Measurements from ENCODE around the gene ACTBL2. TPM values are rescaled to one million over a fixed set of nuclear protein-coding genes. Genes with fewer than 3 reads are reported as not detected.

The ACTBL2 gene
- total RNA-seq, 1 donor from 2014 or later = not detected

GRCh38 chr5:57493034-57493433, 10.4 kb upstream of the ACTBL2 start:
- Mint-ChIP-seq H3K36me3 (ENCODE audit: low read depth) (no peaks in the 10 kb centered on the region), H3K4me3 (no peak overlapping the region), H3K4me1 (no peaks in the 10 kb centered on the region), H3K27me3 (peaks cover 12% of the 10 kb centered on the region), H3K27ac (no peak overlapping the region), H3K9me3 (no peaks in the 10 kb centered on the region)
- CTCF ChIA-PET = no interaction called here
- intact Hi-C loops (cut with micrococcal nuclease) = no loop called here
- POLR2A ChIA-PET = no interaction called here
- ATAC-seq (ENCODE audit: low read depth) (no peak), DNase-seq (no peak)
- TF ChIP-seq CTCF (IDR thresholded peaks at IDR 0.05) = no peak

GRCh38 chr5:57492632-57493031, 10.0 kb upstream of the ACTBL2 start:
- ATAC-seq (ENCODE audit: low read depth) (no peak), DNase-seq (no peak)
- no peaks in the 10 kb centered on the region for H3K4me1 Mint-ChIP-seq
- no peak overlapping the region for H3K4me3 Mint-ChIP-seq
- H3K36me3 Mint-ChIP-seq (ENCODE audit: low read depth) = no peaks in the 10 kb centered on the region
- ChIA-PET CTCF (no interaction called here), POLR2A (no interaction called here)
- no peak for TF ChIP-seq CTCF (IDR thresholded peaks at IDR 0.05)
- intact Hi-C loops (cut with micrococcal nuclease) = no loop called here
- H3K27ac Mint-ChIP-seq = no peak overlapping the region
- H3K27me3 Mint-ChIP-seq = peaks cover 15% of the 10 kb centered on the region
- H3K9me3 Mint-ChIP-seq = no peaks in the 10 kb centered on the region

- POLR2A ChIA-PET = no interaction called here
- intact Hi-C loops (cut with micrococcal nuclease) = no loop called here
Observed at GRCh38 chr5:57491369-57491965, 8.9 kb upstream of the ACTBL2 start.

GRCh38 chr5:57488215-57488955, 5.8 kb upstream of the ACTBL2 start:
- POLR2A ChIA-PET = no interaction called here
- intact Hi-C loops (cut with micrococcal nuclease) = no loop called here

More at GRCh38 chr5:57491369-57491965, 8.9 kb upstream of the ACTBL2 start:
- ATAC-seq (ENCODE audit: low read depth) (no peak), DNase-seq (no peak)
- H3K27ac Mint-ChIP-seq = no peak overlapping the region
- no peaks in the 10 kb centered on the region for H3K36me3 Mint-ChIP-seq (ENCODE audit: low read depth)
- H3K4me3 Mint-ChIP-seq = no peak overlapping the region
- no peaks in the 10 kb centered on the region for H3K9me3 Mint-ChIP-seq
- no peaks in the 10 kb centered on the region for H3K4me1 Mint-ChIP-seq
- no peak for TF ChIP-seq CTCF (IDR thresholded peaks at IDR 0.05)
- peaks cover 15% of the 10 kb centered on the region for H3K27me3 Mint-ChIP-seq
- CTCF ChIA-PET = no interaction called here

More at GRCh38 chr5:57488215-57488955, 5.8 kb upstream of the ACTBL2 start:
- H3K27me3 Mint-ChIP-seq = peaks cover 5% of the 10 kb centered on the region
- no peak for DNase-seq
- H3K36me3 Mint-ChIP-seq (ENCODE audit: low read depth) = no peaks in the 10 kb centered on the region
- no peak for TF ChIP-seq CTCF (IDR thresholded peaks at IDR 0.05)
- H3K4me1 Mint-ChIP-seq = no peaks in the 10 kb centered on the region
- H3K9me3 Mint-ChIP-seq = no peaks in the 10 kb centered on the region
- ATAC-seq (ENCODE audit: low read depth) = no peak
- no peak overlapping the region for H3K4me3 Mint-ChIP-seq
- no peak overlapping the region for H3K27ac Mint-ChIP-seq
- CTCF ChIA-PET = no interaction called here
